PC-3 (cell line): ENCODE results near the gene REELD1. TPM values are rescaled to one million over a fixed set of nuclear protein-coding genes. Genes with fewer than 3 reads are reported as not detected.

Experiments used
- ATAC-seq: fragments of 200-7000 bp; cut with Tn5 transposase; 2 replicates; pipeline ENCODE4 v1.9.1; 2020; ENCODE audit warnings: mild to moderate bottlenecking, moderate library complexity
- BruUV-seq: library from RNA; stranded (reverse); fragments of 400-500 nt; replicated peaks from 2 replicates; lab custom pipeline; 2021; lab: Mats Ljungman, UMichigan
- CTCF ChIA-PET: fragments of 300-600 bp; sonication (Branson Sonifier 250); formaldehyde crosslinking; loops from one replicate; lab custom pipeline; 2022; ENCODE audit warnings: antibody characterized with exemption; lab: Charles Lee
- POLR2A ChIA-PET: fragments of 300-600 bp; sonication (Branson Sonifier 250); formaldehyde crosslinking; loops from one replicate; lab custom pipeline; 2022; ENCODE audit warnings: antibody characterized with exemption; ENCODE audit not compliant: unreplicated experiment; lab: Charles Lee
- DNase-seq: peaks from one replicate; pipeline ENCODE4 v3.0.0-alpha.2; 2015
- H2AFZ ChIP-seq: fragments of 300-600 bp; sonication (generic); 2 replicates; pipeline ENCODE4 v1.6.0; 2016; ENCODE audit warnings: antibody characterized with exemption, low read length
- H3F3A ChIP-seq: fragments of 300-600 bp; sonication (generic); one replicate; pipeline ENCODE4 v1.6.0; 2017; ENCODE audit warnings: antibody characterized with exemption, low read length, control low read depth, mild to moderate bottlenecking; ENCODE audit not compliant: unreplicated experiment
- H3K27ac ChIP-seq: fragments of 300-600 bp; sonication (generic); 2 replicates; pipeline ENCODE4 v1.5.1; 2016; ENCODE audit warnings: mild to moderate bottlenecking, low read length
- H3K27me3 ChIP-seq: fragments of 300-600 bp; sonication (generic); 2 replicates; pipeline ENCODE4 v1.6.1; 2016; ENCODE audit warnings: low read length, mixed read lengths
- H3K36me3 ChIP-seq: fragments of 300-600 bp; sonication (generic); 2 replicates; pipeline ENCODE4 v1.6.1; 2016; ENCODE audit warnings: low read depth, mixed run types, low read length, mixed read lengths
- H3K4me1 ChIP-seq: fragments of 300-600 bp; sonication (generic); 2 replicates; pipeline ENCODE4 v1.5.1; 2016; ENCODE audit warnings: low read length; ENCODE audit not compliant: insufficient read depth
- H3K4me2 ChIP-seq: fragments of 300-600 bp; sonication (generic); 2 replicates; pipeline ENCODE4 v1.6.0; 2016; ENCODE audit warnings: low read length
- H3K4me3 ChIP-seq: fragments of 300-600 bp; sonication (generic); 2 replicates; pipeline ENCODE4 v1.5.1; 2016; ENCODE audit warnings: mild to moderate bottlenecking, low read length, mixed read lengths
- H3K79me2 ChIP-seq: fragments of 300-600 bp; sonication (generic); 2 replicates; pipeline ENCODE4 v1.6.1; 2017; ENCODE audit warnings: low read length, mixed read lengths
- H3K9ac ChIP-seq: fragments of 300-600 bp; sonication (generic); 2 replicates; pipeline ENCODE4 v1.6.0; 2016; ENCODE audit warnings: mild to moderate bottlenecking, low read length
- H3K9me2 ChIP-seq: fragments of 300-600 bp; sonication (generic); replicated peaks from 2 replicates; pipeline ENCODE4 v1.6.1; 2016; ENCODE audit warnings: mixed run types, low read length, mixed read lengths
- H3K9me3 ChIP-seq: fragments of 300-600 bp; sonication (generic); 2 replicates; pipeline ENCODE4 v1.6.1; 2016; ENCODE audit warnings: low read length, mixed read lengths
- H4K20me1 ChIP-seq: fragments of 300-600 bp; sonication (generic); 2 replicates; pipeline ENCODE4 v1.6.1; 2016; ENCODE audit warnings: low read length, mixed read lengths
- EZH2 ChIP-seq: fragments of 300-600 bp; sonication (generic); IDR thresholded peaks from one replicate; pipeline ENCODE4 v1.6.1; 2017; ENCODE audit warnings: antibody characterized with exemption, mild to moderate bottlenecking, low read length; ENCODE audit not compliant: unreplicated experiment
- EZH2phosphoT487 ChIP-seq: fragments of 300-600 bp; sonication (generic); IDR thresholded peaks from 2 replicates; pipeline ENCODE4 v1.6.1; 2018; ENCODE audit warnings: mild to moderate bottlenecking, antibody characterized with exemption, low read length, borderline replicate concordance
- intact Hi-C: fragments of 100-400 bp; cut with micrococcal nuclease; formaldehyde crosslinking; loops from 2 replicates; pipeline ENCODE4 v1.9.0; 2023
- total RNA-seq: library from RNA; depleted of rRNA; stranded (reverse); fragments of >200 nt; gene quantifications from 2 replicates; pipeline ENCODE4 v1.2.3, GENCODE V29; 2014
- TF ChIP-seq, protein P1 (sequence below): fragments of 300-600 bp; sonication (generic); conservative IDR thresholded peaks from 2 replicates; pipeline ENCODE4 v1.5.1; 2017; ENCODE audit warnings: antibody characterized with exemption, low read depth, mild to moderate bottlenecking, low read length

Gene REELD1
- total RNA-seq, 1 experiment from 2014 or later: not detected

DNA sequence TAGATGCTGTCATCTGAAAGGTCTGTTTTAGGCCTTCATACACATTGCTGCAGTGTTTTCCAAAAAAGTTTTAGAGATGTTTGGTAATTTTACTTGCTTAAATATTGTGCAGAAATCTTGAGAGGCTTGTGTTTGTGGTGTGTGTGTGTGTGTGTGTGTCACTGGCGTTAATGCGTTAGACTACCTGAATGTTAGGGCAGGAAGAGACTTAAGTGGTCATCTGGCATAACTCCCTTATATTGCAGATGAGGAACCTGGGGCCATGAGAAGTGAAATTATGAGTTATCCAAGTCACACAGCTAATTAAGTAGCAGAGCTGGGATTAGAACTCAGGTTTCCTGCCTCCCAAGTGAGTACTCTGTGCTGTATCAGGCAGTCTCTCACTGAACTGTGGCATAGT, 37.4 kb upstream of the REELD1 start:
- Histone ChIP-seq H3K27ac (no peak overlapping the region), H3K36me3 (no peaks in the 10 kb centered on the region), H3K4me1 (peaks cover 14% of the 10 kb centered on the region), H4K20me1 (no peaks in the 10 kb centered on the region), H3K9me2 (no peaks in the 10 kb centered on the region), H3K79me2 (peaks cover 62% of the 10 kb centered on the region), H3K4me3 (peak overlapping the region; percentile 84), H3F3A (no peaks in the 10 kb centered on the region), H3K4me2 (peak overlapping the region; percentile 81), H3K9ac (peak overlapping the region; percentile 91), H2AFZ (no peak overlapping the region), H3K27me3 (no peaks in the 10 kb centered on the region), H3K9me3 (no peaks in the 10 kb centered on the region)
- intact Hi-C loops: loop anchor here (5.0 kb wide), 2 partner anchors 155 to 240 kb away; partner anchors contain the start of gene ZNF827
- DNase-seq: no peak
- POLR2A ChIA-PET: no interaction called here
- ATAC-seq: no peak
- no peak for TF ChIP-seq EZH2
- TF ChIP-seq, protein P1, sequence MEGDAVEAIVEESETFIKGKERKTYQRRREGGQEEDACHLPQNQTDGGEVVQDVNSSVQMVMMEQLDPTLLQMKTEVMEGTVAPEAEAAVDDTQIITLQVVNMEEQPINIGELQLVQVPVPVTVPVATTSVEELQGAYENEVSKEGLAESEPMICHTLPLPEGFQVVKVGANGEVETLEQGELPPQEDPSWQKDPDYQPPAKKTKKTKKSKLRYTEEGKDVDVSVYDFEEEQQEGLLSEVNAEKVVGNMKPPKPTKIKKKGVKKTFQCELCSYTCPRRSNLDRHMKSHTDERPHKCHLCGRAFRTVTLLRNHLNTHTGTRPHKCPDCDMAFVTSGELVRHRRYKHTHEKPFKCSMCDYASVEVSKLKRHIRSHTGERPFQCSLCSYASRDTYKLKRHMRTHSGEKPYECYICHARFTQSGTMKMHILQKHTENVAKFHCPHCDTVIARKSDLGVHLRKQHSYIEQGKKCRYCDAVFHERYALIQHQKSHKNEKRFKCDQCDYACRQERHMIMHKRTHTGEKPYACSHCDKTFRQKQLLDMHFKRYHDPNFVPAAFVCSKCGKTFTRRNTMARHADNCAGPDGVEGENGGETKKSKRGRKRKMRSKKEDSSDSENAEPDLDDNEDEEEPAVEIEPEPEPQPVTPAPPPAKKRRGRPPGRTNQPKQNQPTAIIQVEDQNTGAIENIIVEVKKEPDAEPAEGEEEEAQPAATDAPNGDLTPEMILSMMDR: no peak
- TF ChIP-seq EZH2phosphoT487: no peak
- BruUV-seq: no TSS peak
- CTCF ChIA-PET: no interaction called here

DNA sequence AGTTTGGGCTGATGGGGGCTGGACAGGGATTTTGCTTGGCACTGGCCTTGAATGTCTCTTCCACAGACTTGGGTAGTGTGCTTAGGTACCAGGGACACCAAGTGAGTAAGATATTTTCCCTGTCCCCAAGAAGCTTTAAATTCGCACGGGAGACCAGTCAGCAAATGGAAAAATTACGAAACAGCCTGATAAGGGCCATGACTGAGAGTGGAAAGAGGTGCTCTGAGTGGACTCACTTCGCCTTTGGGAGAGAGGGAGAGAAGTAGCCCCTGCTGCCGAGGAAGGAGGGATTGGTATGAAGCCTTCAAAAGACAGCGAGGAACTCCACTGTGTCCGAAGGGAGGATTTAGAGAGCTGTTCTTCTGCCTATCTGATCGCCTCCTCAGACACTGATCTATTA, 36.2 kb upstream of the REELD1 start:
- no peak for TF ChIP-seq EZH2
- TF ChIP-seq EZH2phosphoT487: no peak
- TF ChIP-seq, protein P1: no peak
- H3K4me2 ChIP-seq: no peak overlapping the region
- intact Hi-C loops: loop anchor here (5.0 kb wide), 2 partner anchors 154 to 241 kb away; partner anchors contain the start of gene ZNF827
- H3K4me3 ChIP-seq: no peak overlapping the region
- no peaks in the 10 kb centered on the region for H3K36me3 ChIP-seq
- ATAC-seq (no peak), DNase-seq (no peak)
- BruUV-seq: no TSS peak
- no peaks in the 10 kb centered on the region for H3F3A ChIP-seq
- ChIA-PET CTCF (no interaction called here), POLR2A (no interaction called here)
- H4K20me1 ChIP-seq: no peaks in the 10 kb centered on the region
- H3K79me2 ChIP-seq: peaks cover 70% of the 10 kb centered on the region
- peaks cover 14% of the 10 kb centered on the region for H3K4me1 ChIP-seq
- H3K9me2 ChIP-seq: no peaks in the 10 kb centered on the region
- no peak overlapping the region for H3K27ac ChIP-seq
- no peak overlapping the region for H3K9ac ChIP-seq
- H3K27me3 ChIP-seq: no peaks in the 10 kb centered on the region
- no peaks in the 10 kb centered on the region for H3K9me3 ChIP-seq
- H2AFZ ChIP-seq: no peak overlapping the region

DNA sequence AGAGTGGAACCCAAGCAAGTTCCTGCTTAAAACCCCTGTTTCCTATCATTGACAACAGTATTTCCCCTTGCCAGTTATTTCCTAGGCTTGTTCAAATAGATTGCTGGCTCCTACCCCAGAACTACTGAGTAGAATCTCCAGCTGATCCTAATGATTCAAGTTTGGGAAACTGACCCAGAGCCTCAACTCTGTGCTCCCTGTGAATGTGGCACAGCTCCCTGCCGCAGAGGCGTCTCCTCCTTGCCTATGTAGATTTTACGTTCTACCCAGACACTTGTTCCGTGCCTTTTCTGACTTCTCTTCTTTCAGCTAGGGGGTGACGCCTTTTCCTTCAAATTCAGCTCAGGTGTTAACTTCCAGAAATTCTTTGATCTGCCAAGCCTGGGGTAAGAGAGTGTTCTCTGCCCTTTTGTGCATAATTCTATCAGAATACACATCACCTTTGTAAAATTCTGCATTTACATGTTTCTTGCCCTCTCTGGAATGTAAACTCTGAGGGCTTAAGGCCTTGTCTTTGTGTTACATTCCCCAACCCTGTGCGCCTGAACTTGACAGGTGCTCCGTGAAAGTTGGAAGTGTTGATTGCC, 34.5 kb upstream of the REELD1 start:
- ChIA-PET POLR2A (no interaction called here), CTCF (no interaction called here)
- ATAC-seq (no peak), DNase-seq (no peak)
- Histone ChIP-seq H3K9ac (no peak overlapping the region), H3K27ac (no peak overlapping the region), H3K36me3 (0 out of 2 replicates have a peak, but pooled peaks cover 2% of the 10 kb centered on the region), H4K20me1 (no peaks in the 10 kb centered on the region), H2AFZ (no peak overlapping the region), H3K4me1 (peaks cover 14% of the 10 kb centered on the region), H3K9me3 (no peaks in the 10 kb centered on the region), H3K9me2 (no peaks in the 10 kb centered on the region), H3F3A (no peaks in the 10 kb centered on the region), H3K79me2 (peaks cover 70% of the 10 kb centered on the region), H3K4me2 (no peak overlapping the region), H3K4me3 (no peak overlapping the region), H3K27me3 (no peaks in the 10 kb centered on the region)
- BruUV-seq: no TSS peak
- intact Hi-C loops: loop anchor here (5.0 kb wide), 3 partner anchors 152 to 243 kb away; partner anchors contain the start of gene ZNF827
- TF ChIP-seq, protein P1: no peak
- TF ChIP-seq EZH2phosphoT487: no peak
